HG03159 (cell line): ENCODE data around the gene ZDHHC11.
"Not testable (repeated sequence)": the region's sequence is repeated elsewhere in the genome, so short reads cannot be mapped to it uniquely, and the experiment has no call there.

ENCODE experiments used
- ATAC-seq: cut with Tn5 transposase; IDR thresholded peaks from one replicate; pipeline ENCODE4 v1.9.1; 2021; ENCODE audit warnings: mild to moderate bottlenecking, moderate library complexity; ENCODE audit not compliant: unreplicated experiment

The ZDHHC11 gene

DNA sequence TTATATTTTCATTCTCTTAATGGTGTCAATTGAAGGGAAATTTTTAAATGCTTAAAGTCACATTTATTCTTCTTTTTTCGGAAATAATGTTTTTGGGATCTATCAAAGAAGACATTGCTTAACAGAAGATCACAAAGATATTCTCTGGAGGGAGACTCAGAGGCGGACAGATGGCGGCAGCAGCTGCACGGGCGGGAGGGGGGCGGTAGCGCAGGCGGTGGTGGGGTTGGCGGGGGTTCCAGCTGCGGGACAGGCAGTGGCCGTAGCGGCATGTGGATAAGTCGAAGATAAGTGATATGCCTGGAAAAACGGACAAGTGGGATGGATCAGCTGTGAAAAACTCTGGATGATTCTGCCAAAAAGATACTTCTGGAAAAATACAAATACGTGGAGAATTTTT lies 34.6 kb downstream of the ZDHHC11 start:
- ATAC-seq, result no peak

GRCh38 chr5:815449-815848 lies 35.3 kb downstream of the ZDHHC11 start:
- no peak for ATAC-seq

DNA sequence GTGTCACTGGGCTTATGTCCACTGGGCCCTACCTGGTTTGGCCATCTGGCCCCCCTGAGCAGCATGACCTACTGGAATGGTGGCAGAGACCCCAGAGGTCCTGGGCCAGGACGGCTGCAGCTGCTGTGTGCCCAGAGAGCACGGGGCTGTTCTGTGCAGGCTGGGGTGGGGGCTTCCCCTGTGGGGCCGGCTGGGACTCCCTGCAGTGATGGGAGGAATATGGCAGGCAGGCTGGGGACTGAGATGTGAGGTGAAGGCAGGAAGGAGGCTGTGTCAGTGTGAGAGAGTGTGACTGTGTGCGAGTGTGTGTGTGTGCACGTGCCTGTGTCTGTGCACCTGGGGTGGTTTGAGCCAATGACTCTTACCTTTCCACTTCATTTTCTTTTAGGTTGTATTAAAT lies 37.2 kb downstream of the ZDHHC11 start:
- ATAC-seq, result not testable (repeated sequence)

DNA sequence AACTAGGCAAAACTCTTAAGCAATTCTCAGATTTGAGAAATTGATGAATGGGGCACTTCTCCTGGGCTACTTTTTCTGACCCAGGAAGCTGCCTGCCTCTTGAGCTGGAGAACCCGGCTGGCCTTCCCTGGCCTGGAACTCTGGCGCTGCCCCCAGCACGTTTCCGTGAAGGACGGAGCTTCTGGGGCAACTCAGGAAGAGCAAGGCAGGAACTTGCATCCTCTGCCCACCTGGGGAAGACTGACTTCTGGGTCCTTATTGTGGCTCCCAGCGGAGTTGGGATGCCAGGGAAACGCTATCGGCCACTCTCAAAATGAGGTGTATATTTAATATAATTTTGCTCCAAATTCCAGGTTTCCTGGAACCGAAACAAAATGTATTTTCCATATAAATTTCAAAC lies 39.4 kb downstream of the ZDHHC11 start:
- not testable (repeated sequence) for ATAC-seq

- not testable (repeated sequence) for ATAC-seq
Observed at GRCh38 chr5:807719-808514, 42.9 kb downstream of the ZDHHC11 start.

GRCh38 chr5:801472-801871 lies 49.3 kb downstream of the ZDHHC11 start:
- ATAC-seq, result no peak

GRCh38 chr5:801055-801454 lies 49.7 kb downstream of the ZDHHC11 start:
- not testable (repeated sequence) for ATAC-seq

DNA sequence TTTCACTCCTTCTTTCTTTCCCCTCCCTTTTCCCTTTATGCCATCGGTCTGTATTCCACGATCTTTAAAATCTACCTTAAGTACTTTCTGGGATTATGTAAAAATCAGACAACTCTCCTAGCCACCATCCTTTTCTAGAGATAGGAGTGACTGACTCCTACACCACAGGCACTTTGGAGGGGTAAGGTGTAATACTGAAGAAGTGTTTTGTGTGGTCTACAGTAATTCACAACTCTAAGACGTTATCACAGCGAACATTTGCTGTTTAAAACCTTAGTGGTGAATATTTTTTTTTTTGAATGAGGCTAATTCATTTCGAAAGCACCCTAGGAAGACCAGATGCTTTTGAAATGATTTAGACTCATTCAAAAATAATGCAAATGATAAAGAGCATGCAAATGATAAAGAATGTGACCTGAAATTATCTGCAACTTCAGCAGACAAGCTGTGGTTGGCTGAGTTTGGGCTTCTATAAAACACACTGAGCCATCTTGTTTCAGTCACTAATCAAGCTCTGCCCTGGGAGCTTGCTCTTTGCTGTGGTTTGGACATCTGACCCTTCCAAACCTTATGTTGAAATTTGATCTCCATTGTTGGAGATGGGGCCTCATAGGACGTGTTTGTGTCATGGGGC lies 52.2 kb downstream of the ZDHHC11 start:
- not testable (repeated sequence) for ATAC-seq

- not testable (repeated sequence) for ATAC-seq
Observed at GRCh38 chr5:797986-798385, 52.8 kb downstream of the ZDHHC11 start.

DNA sequence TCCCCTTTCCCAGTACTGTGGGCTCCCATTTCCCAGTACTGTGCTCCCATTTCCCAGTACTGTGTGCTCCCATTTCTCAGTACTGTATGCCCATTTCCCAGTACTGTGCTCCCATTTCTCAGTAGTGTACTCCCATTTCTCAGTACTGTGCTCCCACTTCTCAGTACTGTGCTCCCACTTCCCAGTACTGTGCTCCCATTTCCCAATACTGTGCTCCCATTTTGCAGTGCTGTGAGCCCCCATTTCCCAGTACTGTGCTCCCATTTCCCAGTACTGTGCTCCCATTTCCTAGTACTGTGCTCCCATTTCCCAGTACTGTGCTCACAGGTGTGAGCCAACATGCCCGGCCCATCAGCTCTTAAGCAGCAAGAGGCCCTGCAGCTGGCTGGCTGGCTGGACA lies 54.9 kb downstream of the ZDHHC11 start:
- not testable (repeated sequence) for ATAC-seq

GRCh38 chr5:794948-795347 lies 55.8 kb downstream of the ZDHHC11 start:
- not testable (repeated sequence) for ATAC-seq

GRCh38 chr5:788703-789102 lies 62.1 kb downstream of the ZDHHC11 start:
- ATAC-seq, result not testable (repeated sequence)

GRCh38 chr5:787857-788233 lies 62.9 kb downstream of the ZDHHC11 start:
- not testable (repeated sequence) for ATAC-seq

- ATAC-seq, result not testable (repeated sequence)
Observed at GRCh38 chr5:787224-787856, 63.4 kb downstream of the ZDHHC11 start.

DNA sequence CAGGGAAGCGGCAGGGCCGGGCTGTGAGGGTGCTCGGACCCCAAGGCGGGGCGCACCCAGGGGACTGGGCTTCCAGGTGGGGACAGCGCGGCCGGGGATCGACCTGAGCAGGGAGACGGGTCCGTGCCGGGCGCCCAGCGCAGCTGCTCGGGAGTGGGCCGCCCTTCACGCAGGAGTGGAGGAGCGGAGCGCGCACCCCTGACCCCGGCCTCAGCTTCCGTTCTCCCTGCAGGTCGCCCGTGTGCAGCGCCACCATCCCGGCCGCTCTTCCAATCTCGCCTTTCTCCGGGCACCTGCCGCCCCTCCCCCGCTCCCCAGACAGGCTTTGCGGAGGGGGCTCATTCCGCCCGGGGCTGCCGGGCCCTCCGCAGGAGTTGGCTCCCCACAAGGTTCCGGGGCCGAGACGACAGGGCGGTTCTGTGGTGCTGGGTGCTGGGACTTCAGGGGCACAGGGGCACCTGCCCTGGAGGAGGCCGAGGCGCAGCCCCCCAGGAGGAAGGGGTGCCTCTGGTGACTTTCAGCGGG lies 65.5 kb downstream of the ZDHHC11 start:
- peak; percentile 16 for ATAC-seq

GRCh38 chr5:784428-785177 lies 66.2 kb downstream of the ZDHHC11 start, which contains the start of gene ZDHHC11B:
Gene ZDHHC11B, minus strand, starts transcription at chr5:784729. Its CDS starts 17,810 bp downstream, at chr5:766919.
- ATAC-seq, result peak; percentile 63

DNA sequence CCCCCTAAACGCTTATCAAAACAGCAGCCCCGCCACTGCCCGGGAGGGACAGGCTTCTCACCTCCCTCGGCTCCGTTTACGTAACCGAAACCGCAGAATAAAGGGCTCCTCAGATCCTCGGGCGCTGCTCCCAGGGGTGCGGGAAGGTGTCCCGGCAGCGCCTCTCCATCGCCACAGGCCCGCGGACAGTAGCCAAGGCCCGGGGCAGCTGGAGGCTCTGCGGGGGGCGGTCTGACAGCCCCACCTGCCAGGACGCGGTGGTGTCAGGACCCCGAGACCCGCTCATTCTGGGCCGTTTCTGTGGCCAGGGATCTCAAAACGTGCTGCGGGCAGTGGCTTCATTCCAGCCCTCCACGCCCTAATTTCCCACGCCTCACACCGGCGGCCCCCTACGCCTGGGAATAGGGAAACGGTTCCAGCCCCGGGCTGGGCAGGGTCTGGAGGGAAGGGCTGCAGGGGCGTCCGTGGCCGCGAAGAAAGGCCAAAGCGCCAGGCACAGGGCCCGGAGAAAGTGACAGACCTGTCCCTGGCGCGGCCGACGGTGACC lies 66.8 kb downstream of the ZDHHC11 start:
- not testable (repeated sequence) for ATAC-seq

GRCh38 chr5:783049-783802 lies 67.6 kb downstream of the ZDHHC11 start:
- ATAC-seq, result not testable (repeated sequence)

DNA sequence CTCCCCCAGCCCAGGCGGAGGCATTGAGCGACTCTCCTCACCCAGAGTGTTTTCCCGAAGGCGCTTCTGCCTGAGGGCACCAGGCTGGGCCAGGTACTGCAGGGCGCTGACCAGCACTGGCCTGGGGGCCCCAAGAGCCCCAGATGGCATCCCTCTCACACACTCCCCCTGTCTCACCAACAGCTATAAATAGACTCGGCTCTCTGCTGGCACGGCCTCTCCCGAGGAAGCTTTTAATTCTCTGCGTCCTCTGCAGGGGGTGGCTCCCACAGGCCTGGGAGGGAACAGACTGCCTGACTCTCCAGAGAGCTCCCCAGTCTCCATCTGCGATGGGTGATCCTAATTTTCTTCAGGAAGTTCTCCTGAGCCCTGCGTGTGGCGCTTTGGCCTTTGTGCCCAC lies 68.4 kb downstream of the ZDHHC11 start:
- ATAC-seq, result not testable (repeated sequence)

DNA sequence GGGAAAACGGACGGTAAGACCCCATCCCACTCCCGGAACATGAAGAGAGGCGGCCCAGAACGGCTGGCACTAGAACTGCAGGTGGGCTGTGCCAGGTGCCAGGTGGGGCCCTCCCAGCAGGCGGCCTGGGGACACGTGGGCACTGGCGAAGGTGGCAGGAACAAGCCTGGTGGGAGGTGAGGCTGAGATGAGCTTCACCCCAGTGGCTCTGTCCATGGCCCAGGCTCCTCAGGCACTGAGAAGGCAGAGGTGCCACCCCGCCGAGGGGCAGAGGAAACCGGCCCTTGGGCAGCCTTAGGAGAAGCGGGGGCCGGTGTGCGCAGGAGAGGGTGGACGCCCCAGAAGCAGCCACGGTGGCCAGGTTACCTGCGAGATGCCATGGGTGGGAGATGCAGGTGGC lies 70.2 kb downstream of the ZDHHC11 start:
- not testable (repeated sequence) for ATAC-seq
